Type B pancreatic cell (in vitro differentiated cells): ENCODE measurements around the gene CLEC4M. TPM values are rescaled to one million over a fixed set of nuclear protein-coding genes. Genes with fewer than 3 reads are reported as not detected.

ENCODE experiments used
- DNase-seq: peaks from one replicate; pipeline ENCODE4 v3.0.0; 2021; ENCODE audit warnings: mixed read lengths; ENCODE audit not compliant: unreplicated experiment; ENCODE audit errors: extremely low spot score
- H3K27ac Mint-ChIP-seq: 2 replicates; pipeline ENCODE4 v1.8.0; 2021; ENCODE audit warnings: mild to moderate bottlenecking, mixed read lengths
- H3K27me3 Mint-ChIP-seq: 2 replicates; pipeline ENCODE4 v1.8.0; 2021; ENCODE audit warnings: mixed read lengths
- H3K36me3 Mint-ChIP-seq: 2 replicates; pipeline ENCODE4 v1.8.0; 2021; ENCODE audit warnings: mixed read lengths
- H3K4me1 Mint-ChIP-seq: one replicate; pipeline ENCODE4 v1.8.0; 2021; ENCODE audit warnings: mixed read lengths; ENCODE audit not compliant: unreplicated experiment
- H3K4me3 Mint-ChIP-seq: 2 replicates; pipeline ENCODE4 v1.8.0; 2021; ENCODE audit warnings: mild to moderate bottlenecking, mixed read lengths
- H3K9me3 Mint-ChIP-seq: 2 replicates; pipeline ENCODE4 v1.8.0; 2021; ENCODE audit warnings: mixed read lengths
- total RNA-seq: library from RNA; stranded (reverse); gene quantifications from 2 replicates; pipeline ENCODE4 v1.2.1, GENCODE V29; 2021; ENCODE audit warnings: low replicate concordance
- TF ChIP-seq, protein P1 (sequence below): fragments of 200-600 bp; sonication (generic); conservative IDR thresholded peaks from 2 replicates; pipeline ENCODE4 v1.5.0; 2021; ENCODE audit warnings: antibody characterized with exemption, mild to moderate bottlenecking

Gene CLEC4M
- total RNA-seq, 1 donor from 2014 or later, result 0.48 TPM

DNA sequence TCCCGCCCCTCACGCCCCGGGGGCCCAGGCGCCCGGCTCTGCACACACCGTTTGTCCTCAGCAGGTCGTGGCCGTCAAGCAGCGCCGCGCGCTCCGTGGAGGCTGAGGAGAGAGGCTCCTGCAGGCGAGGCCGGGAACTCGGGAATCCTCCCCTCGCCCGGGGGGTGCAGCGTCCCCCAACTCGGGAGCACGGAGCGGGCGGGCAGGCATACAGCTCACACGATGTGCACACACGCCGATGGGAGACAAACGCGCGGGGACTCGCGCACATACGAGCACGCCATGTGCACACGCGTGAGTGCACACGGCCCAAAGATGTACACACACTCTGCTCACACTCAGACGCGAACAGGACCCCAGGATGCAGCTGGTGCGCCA, 31.8 kb upstream of the CLEC4M start:
- DNase-seq, result no peak
- peaks cover 77% of the 10 kb centered on the region for H3K27me3 Mint-ChIP-seq
- TF ChIP-seq, protein P1, sequence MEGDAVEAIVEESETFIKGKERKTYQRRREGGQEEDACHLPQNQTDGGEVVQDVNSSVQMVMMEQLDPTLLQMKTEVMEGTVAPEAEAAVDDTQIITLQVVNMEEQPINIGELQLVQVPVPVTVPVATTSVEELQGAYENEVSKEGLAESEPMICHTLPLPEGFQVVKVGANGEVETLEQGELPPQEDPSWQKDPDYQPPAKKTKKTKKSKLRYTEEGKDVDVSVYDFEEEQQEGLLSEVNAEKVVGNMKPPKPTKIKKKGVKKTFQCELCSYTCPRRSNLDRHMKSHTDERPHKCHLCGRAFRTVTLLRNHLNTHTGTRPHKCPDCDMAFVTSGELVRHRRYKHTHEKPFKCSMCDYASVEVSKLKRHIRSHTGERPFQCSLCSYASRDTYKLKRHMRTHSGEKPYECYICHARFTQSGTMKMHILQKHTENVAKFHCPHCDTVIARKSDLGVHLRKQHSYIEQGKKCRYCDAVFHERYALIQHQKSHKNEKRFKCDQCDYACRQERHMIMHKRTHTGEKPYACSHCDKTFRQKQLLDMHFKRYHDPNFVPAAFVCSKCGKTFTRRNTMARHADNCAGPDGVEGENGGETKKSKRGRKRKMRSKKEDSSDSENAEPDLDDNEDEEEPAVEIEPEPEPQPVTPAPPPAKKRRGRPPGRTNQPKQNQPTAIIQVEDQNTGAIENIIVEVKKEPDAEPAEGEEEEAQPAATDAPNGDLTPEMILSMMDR, result no peak
- H3K9me3 Mint-ChIP-seq, result no peaks in the 10 kb centered on the region
- H3K36me3 Mint-ChIP-seq, result no peaks in the 10 kb centered on the region
- no peaks in the 10 kb centered on the region for H3K4me1 Mint-ChIP-seq
- no peak overlapping the region for H3K4me3 Mint-ChIP-seq
- H3K27ac Mint-ChIP-seq, result no peak overlapping the region

DNA sequence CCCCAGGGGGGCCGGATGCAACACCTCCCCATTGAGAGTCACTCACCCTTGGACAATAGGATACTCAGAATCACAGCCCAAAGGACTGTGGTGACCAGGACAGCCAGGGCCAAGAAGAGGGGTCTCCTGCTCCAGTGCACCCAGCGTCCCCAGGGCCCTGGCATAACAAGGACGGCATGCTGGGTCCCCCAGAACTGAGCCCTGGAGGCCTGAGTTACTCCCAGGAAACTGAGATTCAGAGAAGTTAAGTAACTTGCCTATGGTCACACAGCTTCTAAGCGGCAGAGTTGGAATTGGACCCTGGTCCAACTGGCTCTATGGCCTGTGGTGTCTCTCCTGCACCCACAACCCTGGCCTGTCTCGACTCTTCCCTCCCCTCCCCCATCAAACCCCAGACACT, 31.4 kb upstream of the CLEC4M start:
- H3K36me3 Mint-ChIP-seq, result no peaks in the 10 kb centered on the region
- no peaks in the 10 kb centered on the region for H3K9me3 Mint-ChIP-seq
- no peak overlapping the region for H3K4me3 Mint-ChIP-seq
- TF ChIP-seq, protein P1, result no peak
- H3K27me3 Mint-ChIP-seq, result peaks cover 79% of the 10 kb centered on the region
- DNase-seq, result no peak
- no peaks in the 10 kb centered on the region for H3K4me1 Mint-ChIP-seq
- no peak overlapping the region for H3K27ac Mint-ChIP-seq

DNA sequence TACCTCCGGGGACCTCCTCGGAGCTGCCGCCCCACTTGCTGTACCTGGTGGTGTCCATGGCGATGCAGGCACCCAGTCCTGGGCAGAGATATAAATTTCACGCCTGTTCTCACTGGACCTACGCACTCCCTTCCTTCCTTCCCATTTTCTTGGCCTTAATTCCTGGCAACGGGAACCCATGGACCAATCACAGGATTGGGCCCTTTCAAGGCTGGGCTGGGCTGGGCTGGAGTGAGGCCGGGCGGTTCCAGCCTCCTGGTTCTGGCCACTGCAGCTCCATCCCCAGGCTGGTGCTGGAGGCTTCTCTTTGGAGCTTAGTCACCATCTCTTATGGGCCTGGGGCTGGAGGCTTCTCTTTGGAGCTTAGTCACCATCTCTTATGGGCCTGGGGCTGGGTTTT, 31.0 kb upstream of the CLEC4M start, which contains the start of gene CLEC4G:
CLEC4G (minus strand) TSS at position 66 of the 400 bp plus-strand sequence; CDS start at position 58, 8 bp downstream.
- TF ChIP-seq, protein P1, result no peak
- no peaks in the 10 kb centered on the region for H3K9me3 Mint-ChIP-seq
- no peak within 1 kb of the TSS for H3K27ac Mint-ChIP-seq
- DNase-seq, result no peak
- peaks cover 79% of the 10 kb centered on the region for H3K27me3 Mint-ChIP-seq
- H3K4me3 Mint-ChIP-seq, result no peak within 1 kb of the TSS
- H3K36me3 Mint-ChIP-seq, result no peaks in the 10 kb centered on the region
- no peaks in the 10 kb centered on the region for H3K4me1 Mint-ChIP-seq

DNA sequence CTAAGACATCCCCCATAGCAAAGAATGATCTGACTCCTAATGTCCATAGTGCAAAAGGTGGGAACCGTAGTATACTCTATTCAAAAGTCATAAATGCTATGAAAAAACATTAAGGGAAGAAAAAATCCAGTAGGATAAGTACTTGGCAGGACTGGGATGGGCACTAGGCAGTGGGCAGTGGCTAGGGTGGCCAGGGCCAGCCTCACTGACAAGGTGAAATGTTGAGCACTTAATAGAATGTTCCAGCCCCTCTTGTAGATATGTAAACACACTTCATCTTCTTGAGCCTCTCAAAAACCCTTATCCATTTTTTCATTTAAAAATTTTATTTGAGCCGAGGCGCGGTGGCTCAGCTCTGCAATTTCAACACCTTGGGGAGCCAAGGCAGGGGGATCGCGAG, 29.7 kb upstream of the CLEC4M start:
- Mint-ChIP-seq H3K27me3 (peaks cover 75% of the 10 kb centered on the region), H3K9me3 (no peaks in the 10 kb centered on the region), H3K27ac (no peak overlapping the region), H3K4me1 (no peaks in the 10 kb centered on the region), H3K36me3 (no peaks in the 10 kb centered on the region), H3K4me3 (no peak overlapping the region)
- TF ChIP-seq, protein P1, result no peak
- DNase-seq, result no peak

DNA sequence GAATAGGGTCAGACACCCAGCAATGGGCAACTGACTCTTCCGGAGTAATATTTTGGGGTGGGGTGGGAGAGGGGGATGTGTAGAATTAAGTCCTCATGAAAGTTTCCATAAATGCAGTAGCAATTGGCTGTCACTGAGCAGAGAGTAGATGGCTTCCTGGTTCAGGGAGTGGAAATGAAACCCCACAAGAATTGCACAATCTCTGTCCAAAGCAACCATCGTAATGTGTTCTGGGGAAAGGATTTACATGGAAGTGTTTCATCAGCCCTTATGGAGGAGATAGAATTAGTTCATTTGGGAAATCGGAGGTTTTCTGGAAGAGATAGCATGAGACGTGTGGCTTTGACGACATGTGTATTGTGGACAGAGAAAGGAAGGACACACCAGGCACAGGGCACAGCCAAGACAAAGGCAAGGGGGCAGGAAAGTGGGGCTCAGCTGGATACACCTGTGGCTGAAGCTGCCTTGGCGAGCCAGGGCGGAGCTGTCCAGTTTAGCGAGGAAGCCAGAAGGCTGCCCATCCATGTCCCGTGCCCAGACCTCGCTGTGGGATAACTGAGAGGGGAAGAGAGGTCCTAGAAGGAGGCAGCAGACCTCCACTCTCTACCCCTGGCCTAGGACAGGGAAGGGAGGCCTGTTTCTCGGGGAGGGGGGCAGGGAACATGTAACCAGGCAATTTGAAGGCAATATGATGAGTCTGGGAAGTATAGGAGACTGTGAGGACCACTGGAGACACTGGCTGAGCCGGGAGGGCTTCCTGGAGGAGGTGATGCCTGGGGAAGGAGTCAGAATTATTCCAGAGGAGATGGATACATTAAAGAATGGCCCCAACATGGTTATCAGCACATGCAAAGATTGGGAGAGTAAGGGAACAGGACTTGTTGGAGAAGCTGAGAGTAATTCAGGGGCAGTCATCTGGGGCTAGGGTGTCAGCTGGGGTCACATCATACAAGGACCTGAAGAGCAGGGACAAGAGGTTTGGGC, 28.5 kb upstream of the CLEC4M start:
- Mint-ChIP-seq H3K27me3 (peaks cover 63% of the 10 kb centered on the region), H3K36me3 (no peaks in the 10 kb centered on the region), H3K9me3 (no peaks in the 10 kb centered on the region), H3K4me1 (no peaks in the 10 kb centered on the region), H3K4me3 (no peak overlapping the region), H3K27ac (no peak overlapping the region)
- no peak for DNase-seq
- TF ChIP-seq, protein P1, result no peak
